Hepatocyte (in vitro differentiated cells): ENCODE data around the gene GNS. TPM values are rescaled to one million over a fixed set of nuclear protein-coding genes. Genes with fewer than 3 reads are reported as not detected.

Experiments
- DNase-seq: peaks from one replicate; pipeline ENCODE4 v3.0.0-alpha.2; 2016; ENCODE audit warnings: low spot score
- H2AFZ ChIP-seq: fragments of 200-600 bp; sonication (generic); 2 replicates; pipeline ENCODE4 v1.6.0; 2016; ENCODE audit warnings: antibody characterized with exemption, mild to moderate bottlenecking
- H3K27ac ChIP-seq: fragments of 200-600 bp; sonication (generic); 2 replicates; pipeline ENCODE4 v1.5.1; 2016; ENCODE audit warnings: mild to moderate bottlenecking
- H3K27me3 ChIP-seq: fragments of 200-600 bp; sonication (generic); 2 replicates; pipeline ENCODE4 v1.6.1; 2016
- H3K36me3 ChIP-seq: fragments of 200-600 bp; sonication (generic); replicated peaks from 2 replicates; pipeline ENCODE4 v1.5.1; 2016; ENCODE audit warnings: low read depth; ENCODE audit not compliant: insufficient read depth
- H3K4me1 ChIP-seq: fragments of 200-600 bp; sonication (generic); 2 replicates; pipeline ENCODE4 v1.5.1; 2016; ENCODE audit warnings: mild to moderate bottlenecking, moderate library complexity; ENCODE audit not compliant: insufficient read depth
- H3K4me2 ChIP-seq: fragments of 200-600 bp; sonication (generic); 2 replicates; pipeline ENCODE4 v1.6.0; 2016
- H3K4me3 ChIP-seq: fragments of 200-600 bp; sonication (generic); 2 replicates; pipeline ENCODE4 v1.5.1; 2016; ENCODE audit warnings: mild to moderate bottlenecking
- H3K79me2 ChIP-seq: fragments of 200-600 bp; sonication (generic); 2 replicates; pipeline ENCODE4 v1.6.0; 2017; ENCODE audit warnings: mild to moderate bottlenecking
- H3K9me2 ChIP-seq: fragments of 200-600 bp; sonication (generic); replicated peaks from 2 replicates; pipeline ENCODE4 v1.6.0; 2017; ENCODE audit warnings: mild to moderate bottlenecking; ENCODE audit not compliant: insufficient read depth
- H3K9me3 ChIP-seq: fragments of 200-600 bp; sonication (generic); 2 replicates; pipeline ENCODE4 v1.5.1; 2016; ENCODE audit warnings: low read depth, mild to moderate bottlenecking
- H4K20me1 ChIP-seq: fragments of 200-600 bp; sonication (generic); 2 replicates; pipeline ENCODE4 v1.6.0; 2016; ENCODE audit warnings: mild to moderate bottlenecking; ENCODE audit not compliant: insufficient read depth, poor library complexity, severe bottlenecking
- EZH2 ChIP-seq: fragments of 200-600 bp; sonication (generic); IDR thresholded peaks from 2 replicates; pipeline ENCODE4 v1.6.1; 2016; ENCODE audit warnings: antibody characterized with exemption, mild to moderate bottlenecking, borderline replicate concordance
- EZH2phosphoT487 ChIP-seq: fragments of 200-600 bp; sonication (generic); IDR thresholded peaks from one replicate; pipeline ENCODE4 v1.6.1; 2018; ENCODE audit warnings: antibody characterized with exemption, mild to moderate bottlenecking, low read depth, moderate library complexity; ENCODE audit not compliant: unreplicated experiment, severe bottlenecking
- WGBS: methylation state at CpG from one replicate; pipeline ENCODE4 v1.1.6; 2016; ENCODE audit warnings: low lambda C conversion rate; ENCODE audit errors: missing lambda C conversion rate; 5-methylcytosine and 5-hydroxymethylcytosine counted together
- polyA plus RNA-seq: library from polyadenylated mRNA; unstranded; fragments of >200 nt; fragmentation: Nextera tagmentation; extraction: Ambion mirVana; gene quantifications from 2 replicates; pipeline ENCODE4 v1.2.1, GENCODE V29; 2016
- total RNA-seq: library from RNA; depleted of rRNA; stranded (reverse); fragments of >200 nt; gene quantifications from 2 replicates; pipeline ENCODE4 v1.2.3, GENCODE V29; 2014
- TF ChIP-seq, protein P1 (sequence below): fragments of 200-600 bp; sonication (generic); IDR thresholded peaks from 2 replicates; pipeline ENCODE4 v1.5.1; 2016; ENCODE audit warnings: antibody characterized with exemption, mild to moderate bottlenecking; ENCODE audit not compliant: poor library complexity

GNS gene
- total and polyA plus RNA-seq, 2 experiments from 2014 or later = 88.0 to 193 TPM

DNA sequence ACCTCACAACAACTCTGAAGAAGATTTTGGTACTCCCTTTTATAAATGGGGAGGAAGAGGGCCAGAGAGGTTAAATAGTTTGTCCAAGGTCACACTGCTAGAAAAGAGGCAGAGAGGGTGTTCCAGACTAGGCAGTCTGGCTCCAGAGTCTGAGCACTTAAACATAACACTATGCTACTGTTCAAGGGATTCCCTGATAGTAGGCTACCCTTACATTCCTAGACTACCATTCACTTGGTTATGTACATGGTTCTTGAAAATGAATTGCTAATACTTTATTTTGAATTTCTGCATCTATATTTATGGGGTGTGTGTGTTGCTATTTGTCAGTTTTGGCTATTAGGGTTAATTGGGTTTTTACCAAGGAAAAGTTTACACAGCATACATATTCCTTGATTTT lies 7.2 kb downstream of the GNS start:
- Histone ChIP-seq H3K9me2 (no peaks in the 10 kb centered on the region), H3K36me3 (no peaks in the 10 kb centered on the region), H3K27ac (no peak overlapping the region), H4K20me1 (no peaks in the 10 kb centered on the region), H3K4me1 (peaks cover 7% of the 10 kb centered on the region), H3K4me3 (no peak overlapping the region), H2AFZ (no peak overlapping the region), H3K9me3 (no peaks in the 10 kb centered on the region), H3K79me2 (peaks cover 38% of the 10 kb centered on the region), H3K4me2 (no peak overlapping the region), H3K27me3 (no peaks in the 10 kb centered on the region)
- no peak for DNase-seq
- TF ChIP-seq EZH2phosphoT487 (no peak), EZH2 (no peak)
- TF ChIP-seq, protein P1, sequence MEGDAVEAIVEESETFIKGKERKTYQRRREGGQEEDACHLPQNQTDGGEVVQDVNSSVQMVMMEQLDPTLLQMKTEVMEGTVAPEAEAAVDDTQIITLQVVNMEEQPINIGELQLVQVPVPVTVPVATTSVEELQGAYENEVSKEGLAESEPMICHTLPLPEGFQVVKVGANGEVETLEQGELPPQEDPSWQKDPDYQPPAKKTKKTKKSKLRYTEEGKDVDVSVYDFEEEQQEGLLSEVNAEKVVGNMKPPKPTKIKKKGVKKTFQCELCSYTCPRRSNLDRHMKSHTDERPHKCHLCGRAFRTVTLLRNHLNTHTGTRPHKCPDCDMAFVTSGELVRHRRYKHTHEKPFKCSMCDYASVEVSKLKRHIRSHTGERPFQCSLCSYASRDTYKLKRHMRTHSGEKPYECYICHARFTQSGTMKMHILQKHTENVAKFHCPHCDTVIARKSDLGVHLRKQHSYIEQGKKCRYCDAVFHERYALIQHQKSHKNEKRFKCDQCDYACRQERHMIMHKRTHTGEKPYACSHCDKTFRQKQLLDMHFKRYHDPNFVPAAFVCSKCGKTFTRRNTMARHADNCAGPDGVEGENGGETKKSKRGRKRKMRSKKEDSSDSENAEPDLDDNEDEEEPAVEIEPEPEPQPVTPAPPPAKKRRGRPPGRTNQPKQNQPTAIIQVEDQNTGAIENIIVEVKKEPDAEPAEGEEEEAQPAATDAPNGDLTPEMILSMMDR = no peak

- Histone ChIP-seq H3K36me3 (peaks cover 5% of the 10 kb centered on the region), H3K4me3 (no peak overlapping the region), H3K9me3 (no peaks in the 10 kb centered on the region), H3K27ac (no peak overlapping the region), H3K9me2 (no peaks in the 10 kb centered on the region), H3K27me3 (no peaks in the 10 kb centered on the region), H3K4me2 (no peak overlapping the region), H3K79me2 (peaks cover 14% of the 10 kb centered on the region), H4K20me1 (no peaks in the 10 kb centered on the region), H2AFZ (no peak overlapping the region), H3K4me1 (no peaks in the 10 kb centered on the region)
- WGBS = 99% methylated on average over 15 of the region's 15 CpGs
- TF ChIP-seq EZH2phosphoT487 (no peak), EZH2 (no peak)
- TF ChIP-seq, protein P1 = no peak
- DNase-seq = no peak
Measured at GRCh38 chr12:64749461-64750200, 9.6 kb downstream of the GNS start.

GRCh38 chr12:64747695-64748094 lies 11.5 kb downstream of the GNS start:
- H3K27me3 ChIP-seq = no peaks in the 10 kb centered on the region
- no peak overlapping the region for H3K4me2 ChIP-seq
- TF ChIP-seq EZH2 = no peak
- TF ChIP-seq EZH2phosphoT487 = no peak
- TF ChIP-seq, protein P1 = no peak
- 67% methylated on average over 2 of the region's 2 CpGs for WGBS
- peaks cover 5% of the 10 kb centered on the region for H3K36me3 ChIP-seq
- H3K4me3 ChIP-seq = no peak overlapping the region
- H3K4me1 ChIP-seq = peaks cover 6% of the 10 kb centered on the region
- H2AFZ ChIP-seq = no peak overlapping the region
- no peaks in the 10 kb centered on the region for H3K9me3 ChIP-seq
- no peak overlapping the region for H3K27ac ChIP-seq
- no peaks in the 10 kb centered on the region for H3K79me2 ChIP-seq
- H3K9me2 ChIP-seq = no peaks in the 10 kb centered on the region
- no peaks in the 10 kb centered on the region for H4K20me1 ChIP-seq
- DNase-seq = no peak

DNA sequence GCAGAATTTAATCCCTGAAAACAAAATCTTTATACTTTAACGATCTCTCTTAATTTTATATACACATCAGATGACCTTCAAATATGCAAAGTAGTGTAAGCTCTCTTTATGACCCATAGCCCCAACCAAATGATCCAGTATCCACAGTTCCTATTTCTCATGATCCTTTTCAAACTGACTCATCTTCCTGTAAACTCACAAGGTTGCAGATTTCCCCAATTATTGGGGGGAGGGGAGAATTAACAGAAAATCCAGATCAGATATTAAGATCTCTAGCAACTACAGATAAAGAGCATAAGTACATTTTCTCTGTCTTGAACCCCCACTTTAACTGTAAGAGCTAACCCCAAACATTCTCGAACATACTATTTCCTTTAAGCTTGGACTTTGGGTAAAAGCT lies 12.5 kb downstream of the GNS start:
- no peak overlapping the region for H2AFZ ChIP-seq
- no peaks in the 10 kb centered on the region for H3K79me2 ChIP-seq
- no peaks in the 10 kb centered on the region for H3K9me3 ChIP-seq
- peaks cover 5% of the 10 kb centered on the region for H3K36me3 ChIP-seq
- WGBS = 97% methylated on average over 2 of the region's 2 CpGs
- TF ChIP-seq, protein P1 = no peak
- no peak for TF ChIP-seq EZH2phosphoT487
- TF ChIP-seq EZH2 = no peak
- H3K4me3 ChIP-seq = no peak overlapping the region
- H3K27ac ChIP-seq = no peak overlapping the region
- DNase-seq = no peak
- no peaks in the 10 kb centered on the region for H3K9me2 ChIP-seq
- peaks cover 6% of the 10 kb centered on the region for H3K4me1 ChIP-seq
- H3K4me2 ChIP-seq = no peak overlapping the region
- H4K20me1 ChIP-seq = no peaks in the 10 kb centered on the region
- H3K27me3 ChIP-seq = no peaks in the 10 kb centered on the region
